Glutamatergic neuron (in vitro differentiated cells): ENCODE results near the gene SNX27. TPM values are rescaled to one million over a fixed set of nuclear protein-coding genes. Genes with fewer than 3 reads are reported as not detected.
A peak's percentile ranks its signal among the peaks of the same experiment; 100 is the strongest.

Experiments used
- DNase-seq: peaks from one replicate; pipeline ENCODE4 v3.0.0; 2022
- H3K27ac Mint-ChIP-seq: one replicate; pipeline ENCODE4 v1.8.0; 2020; ENCODE audit warnings: mild to moderate bottlenecking, mixed read lengths, inconsistent platforms; ENCODE audit not compliant: unreplicated experiment
- H3K27me3 Mint-ChIP-seq: one replicate; pipeline ENCODE4 v1.8.0; 2020; ENCODE audit warnings: mild to moderate bottlenecking, moderate library complexity, mixed read lengths, inconsistent platforms; ENCODE audit not compliant: unreplicated experiment
- H3K36me3 Mint-ChIP-seq: one replicate; pipeline ENCODE4 v1.8.0; 2020; ENCODE audit warnings: mild to moderate bottlenecking, mixed read lengths, inconsistent platforms; ENCODE audit not compliant: unreplicated experiment
- H3K4me1 Mint-ChIP-seq: one replicate; pipeline ENCODE4 v1.8.0; 2020; ENCODE audit warnings: mild to moderate bottlenecking, low read depth, mixed read lengths, inconsistent platforms; ENCODE audit not compliant: unreplicated experiment
- H3K4me3 Mint-ChIP-seq: one replicate; pipeline ENCODE4 v1.8.0; 2020; ENCODE audit warnings: mild to moderate bottlenecking, mixed read lengths, inconsistent platforms; ENCODE audit not compliant: unreplicated experiment
- H3K9me3 Mint-ChIP-seq: one replicate; pipeline ENCODE4 v1.8.0; 2020; ENCODE audit warnings: mild to moderate bottlenecking, moderate library complexity, mixed read lengths, inconsistent platforms; ENCODE audit not compliant: unreplicated experiment
- CTCF ChIP-seq: fragments of 200-600 bp; sonication (generic); IDR thresholded peaks from one replicate; pipeline ENCODE4 v1.5.0; 2021; ENCODE audit not compliant: partially characterized antibody, unreplicated experiment
- total RNA-seq: library from RNA; stranded (reverse); fragmentation: NEBNext Ultra II Directional; extraction: Animal tissue kit (Norgen Biotek cat#: 25700); gene quantifications from one replicate; pipeline ENCODE4 v1.2.1, GENCODE V29; 2021; ENCODE audit not compliant: unreplicated experiment

SNX27 gene
- total RNA-seq, 1 donor from 2014 or later, result 39.3 TPM

- no peak for TF ChIP-seq CTCF
- H3K9me3 Mint-ChIP-seq, result no peaks in the 10 kb centered on the region
- H3K27ac Mint-ChIP-seq, result no peak overlapping the region
- no peaks in the 10 kb centered on the region for H3K27me3 Mint-ChIP-seq
- DNase-seq, result no peak
- H3K4me3 Mint-ChIP-seq, result no peak overlapping the region
- H3K4me1 Mint-ChIP-seq, result peaks cover 8% of the 10 kb centered on the region
- H3K36me3 Mint-ChIP-seq, result peaks cover under 1% of the 10 kb centered on the region
Measured at GRCh38 chr1:151584780-151585179, 27.1 kb upstream of the SNX27 start.

GRCh38 chr1:151585622-151586021, 26.2 kb upstream of the SNX27 start:
- no peak overlapping the region for H3K4me3 Mint-ChIP-seq
- H3K27ac Mint-ChIP-seq, result no peak overlapping the region
- H3K9me3 Mint-ChIP-seq, result peaks cover 3% of the 10 kb centered on the region
- H3K4me1 Mint-ChIP-seq, result peaks cover 8% of the 10 kb centered on the region
- H3K27me3 Mint-ChIP-seq, result peaks cover 2% of the 10 kb centered on the region
- peaks cover 7% of the 10 kb centered on the region for H3K36me3 Mint-ChIP-seq
- DNase-seq, result no peak
- TF ChIP-seq CTCF, result no peak

GRCh38 chr1:151590961-151591360, 20.9 kb upstream of the SNX27 start:
- Mint-ChIP-seq H3K27me3 (peaks cover 2% of the 10 kb centered on the region), H3K27ac (no peak overlapping the region), H3K36me3 (peaks cover 12% of the 10 kb centered on the region), H3K4me3 (no peak overlapping the region), H3K9me3 (peaks cover 6% of the 10 kb centered on the region), H3K4me1 (peaks cover 4% of the 10 kb centered on the region)
- TF ChIP-seq CTCF, result no peak
- DNase-seq, result no peak

GRCh38 chr1:151593730-151594129, 18.1 kb upstream of the SNX27 start:
- peak; percentile 39 for DNase-seq
- no peak overlapping the region for H3K27ac Mint-ChIP-seq
- H3K27me3 Mint-ChIP-seq, result peaks cover 6% of the 10 kb centered on the region
- H3K36me3 Mint-ChIP-seq, result peaks cover 12% of the 10 kb centered on the region
- peaks cover 4% of the 10 kb centered on the region for H3K4me1 Mint-ChIP-seq
- H3K9me3 Mint-ChIP-seq, result peaks cover 7% of the 10 kb centered on the region
- TF ChIP-seq CTCF, result no peak
- peak overlapping the region; percentile 54 for H3K4me3 Mint-ChIP-seq

GRCh38 chr1:151594143-151594625, 17.7 kb upstream of the SNX27 start:
- DNase-seq, result peak; percentile 76
- H3K4me1 Mint-ChIP-seq, result peaks cover 4% of the 10 kb centered on the region
- H3K36me3 Mint-ChIP-seq, result peaks cover 12% of the 10 kb centered on the region
- H3K4me3 Mint-ChIP-seq, result peak overlapping the region; percentile 54
- TF ChIP-seq CTCF, result peak; percentile 92
- no peak overlapping the region for H3K27ac Mint-ChIP-seq
- peaks cover 9% of the 10 kb centered on the region for H3K9me3 Mint-ChIP-seq
- peaks cover 6% of the 10 kb centered on the region for H3K27me3 Mint-ChIP-seq
